ENCODE data around the gene TMEM130.
"Not testable (repeated sequence)": the region's sequence is repeated elsewhere in the genome, so short reads cannot be mapped to it uniquely, and the experiment has no call there.

TMEM130 gene

GRCh38 chr7:98877146-98877545, 7.3 kb upstream of the TMEM130 start:
- DNase-seq, result no peak

- no peak for DNase-seq
Measured at GRCh38 chr7:98875501-98875900, 5.7 kb upstream of the TMEM130 start.

GRCh38 chr7:98874942-98875341, 5.1 kb upstream of the TMEM130 start:
- DNase-seq, result no peak

GRCh38 chr7:98873610-98874009, 3.8 kb upstream of the TMEM130 start:
- not testable (repeated sequence) for DNase-seq

GRCh38 chr7:98872328-98872924, 2.6 kb upstream of the TMEM130 start:
- DNase-seq, result peak; percentile 40

GRCh38 chr7:98870807-98871491, 1.1 kb upstream of the TMEM130 start:
- no peak for DNase-seq

- peak; percentile 57 for DNase-seq
Measured at GRCh38 chr7:98870121-98870651, 372 bp upstream of the TMEM130 start.

GRCh38 chr7:98869027-98869596, 702 bp downstream of the TMEM130 start:
- no peak for DNase-seq

- DNase-seq, result no peak
Measured at GRCh38 chr7:98868450-98868849, 1.4 kb downstream of the TMEM130 start.

- DNase-seq, result no peak
Measured at GRCh38 chr7:98866765-98867164, 3.0 kb downstream of the TMEM130 start.

GRCh38 chr7:98866351-98866750, 3.5 kb downstream of the TMEM130 start:
- no peak for DNase-seq

GRCh38 chr7:98864731-98865453, 4.9 kb downstream of the TMEM130 start:
- no peak for DNase-seq

- no peak for DNase-seq
Measured at GRCh38 chr7:98863601-98864000, 6.2 kb downstream of the TMEM130 start.

GRCh38 chr7:98862716-98863420, 6.9 kb downstream of the TMEM130 start:
- no peak for DNase-seq

- DNase-seq, result no peak
Measured at GRCh38 chr7:98862203-98862602, 7.6 kb downstream of the TMEM130 start.

- no peak for DNase-seq
Measured at GRCh38 chr7:98860071-98860470, 9.7 kb downstream of the TMEM130 start.

- DNase-seq, result no peak
Measured at GRCh38 chr7:98855610-98856422, 14.0 kb downstream of the TMEM130 start.

GRCh38 chr7:98852826-98853225, 17.0 kb downstream of the TMEM130 start:
- no peak for DNase-seq

GRCh38 chr7:98848918-98849317, 20.9 kb downstream of the TMEM130 start:
- no peak for DNase-seq

GRCh38 chr7:98842552-98842951, 27.3 kb downstream of the TMEM130 start:
- DNase-seq, result not testable (repeated sequence)

- peak; percentile 58 for DNase-seq
Measured at GRCh38 chr7:98841179-98841997, 28.4 kb downstream of the TMEM130 start.
